IMR-90 (cell line): ENCODE data around the gene XPA. TPM values are rescaled to one million over a fixed set of nuclear protein-coding genes. Genes with fewer than 3 reads are reported as not detected.

Source experiments
- ATAC-seq: fragments of 200-7000 bp; cut with Tn5 transposase; 2 replicates; pipeline ENCODE4 v1.9.1; 2020; ENCODE audit warnings: low read depth, mild to moderate bottlenecking, moderate library complexity
- BruUV-seq: library from RNA; stranded (reverse); fragments of 400-500 nt; replicated peaks from 2 replicates; lab custom pipeline; 2021; lab: Mats Ljungman, UMichigan
- CTCF ChIA-PET: fragments of 300-600 bp; formaldehyde crosslinking; extraction: SDS; loops from one replicate; lab custom pipeline; 2021; ENCODE audit warnings: antibody characterized with exemption; lab: Yijun Ruan, JAX
- POLR2A ChIA-PET: fragments of 300-600 bp; sonication (Branson Sonifier 250); formaldehyde crosslinking; loops from one replicate; lab custom pipeline; 2022; ENCODE audit warnings: antibody characterized with exemption; ENCODE audit not compliant: unreplicated experiment; lab: Charles Lee
- DNase-seq: peaks from one replicate; pipeline ENCODE4 v3.0.0; 2013
- H2AFZ ChIP-seq: replicated peaks from 2 replicates; pipeline ENCODE3; 2013; ENCODE audit warnings: low read length, mild to moderate bottlenecking; ENCODE audit not compliant: poor library complexity
- H2AK5ac ChIP-seq: 2 replicates; pipeline ENCODE4 v1.6.1; 2013; ENCODE audit warnings: low read depth, low read length, inconsistent platforms
- H2AK9ac ChIP-seq: replicated peaks from 2 replicates; pipeline ENCODE3; 2013; ENCODE audit warnings: mild to moderate bottlenecking, low read depth, low read length, moderate library complexity; ENCODE audit not compliant: poor library complexity
- H2BK120ac ChIP-seq: 2 replicates; pipeline ENCODE4 v1.6.1; 2013; ENCODE audit warnings: low read depth, low read length, inconsistent platforms
- H2BK15ac ChIP-seq: 3 replicates; pipeline ENCODE4 v1.6.1; 2013; ENCODE audit warnings: low read depth, low read length, inconsistent platforms
- H2BK20ac ChIP-seq: 2 replicates; pipeline ENCODE4 v1.6.1; 2013; ENCODE audit warnings: low read depth, mild to moderate bottlenecking, inconsistent platforms, low read length, moderate library complexity
- H2BK5ac ChIP-seq: 2 replicates; pipeline ENCODE4 v1.6.1; 2013; ENCODE audit warnings: mild to moderate bottlenecking, low read depth, low read length, inconsistent platforms; ENCODE audit not compliant: poor library complexity, severe bottlenecking
- H3K14ac ChIP-seq: replicated peaks from 2 replicates; pipeline ENCODE4 v1.6.1; 2013; ENCODE audit warnings: low read depth, low read length, inconsistent platforms
- H3K18ac ChIP-seq: 2 replicates; pipeline ENCODE4 v1.6.1; 2013; ENCODE audit warnings: low read depth, low read length, control low read depth
- H3K23ac ChIP-seq: 2 replicates; pipeline ENCODE4 v1.6.1; 2013; ENCODE audit warnings: low read depth, low read length, inconsistent platforms
- H3K27ac ChIP-seq: 2 replicates; pipeline ENCODE4 v1.5.1; 2013; ENCODE audit warnings: mild to moderate bottlenecking, control low read depth, low read length; ENCODE audit not compliant: insufficient read depth
- H3K27me3 ChIP-seq: 2 replicates; pipeline ENCODE4 v1.6.1; 2013; ENCODE audit warnings: low read length; ENCODE audit not compliant: control insufficient read depth, insufficient read depth
- H3K36me3 ChIP-seq: 2 replicates; pipeline ENCODE4 v1.6.1; 2013; ENCODE audit warnings: low read length, mixed read lengths; ENCODE audit not compliant: control insufficient read depth, insufficient read depth
- H3K4ac ChIP-seq: 2 replicates; pipeline ENCODE4 v1.6.1; 2013; ENCODE audit warnings: low read depth, low read length, inconsistent platforms
- H3K4me1 ChIP-seq: 2 replicates; pipeline ENCODE4 v1.6.1; 2013; ENCODE audit warnings: low read length, mixed read lengths; ENCODE audit not compliant: control insufficient read depth, insufficient read depth
- H3K4me2 ChIP-seq: 2 replicates; pipeline ENCODE4 v1.6.1; 2013; ENCODE audit warnings: low read depth, mild to moderate bottlenecking, control low read depth, low read length, moderate library complexity
- H3K4me3 ChIP-seq: 2 replicates; pipeline ENCODE4 v1.5.1; 2013; ENCODE audit warnings: low read depth, mild to moderate bottlenecking, control low read depth, low read length, moderate library complexity; ENCODE audit not compliant: insufficient read depth
- H3K56ac ChIP-seq: 2 replicates; pipeline ENCODE4 v1.6.1; 2013; ENCODE audit warnings: low read length, inconsistent platforms; ENCODE audit not compliant: insufficient read depth; ENCODE audit errors: extremely low read depth
- H3K79me1 ChIP-seq, 2 experiments: 2 replicates each; pipeline ENCODE4 v1.6.1; 2013; ENCODE audit warnings: low read length in 2 of 2, inconsistent platforms in 1 of 2, low read depth in 1 of 2
- H3K9ac ChIP-seq: 2 replicates; pipeline ENCODE4 v1.6.1; 2013; ENCODE audit warnings: low read depth, low read length, control low read depth
- H3K9me1 ChIP-seq: 2 replicates; pipeline ENCODE4 v1.6.1; 2013; ENCODE audit warnings: low read length, inconsistent platforms; ENCODE audit not compliant: insufficient read depth
- H3K9me3 ChIP-seq: 2 replicates; pipeline ENCODE4 v1.6.1; 2013; ENCODE audit warnings: low read length; ENCODE audit not compliant: control insufficient read depth, insufficient read depth
- H4K20me1 ChIP-seq: 2 replicates; pipeline ENCODE4 v1.6.1; 2013; ENCODE audit warnings: low read length, inconsistent platforms; ENCODE audit not compliant: insufficient read depth
- H4K5ac ChIP-seq: 2 replicates; pipeline ENCODE4 v1.6.1; 2013; ENCODE audit warnings: mild to moderate bottlenecking, low read depth, low read length, control low read depth
- H4K8ac ChIP-seq, 2 experiments: 2 replicates each; pipeline ENCODE4 v1.6.1; 2013; ENCODE audit warnings: low read depth in 2 of 2, low read length in 2 of 2, control low read depth in 1 of 2, inconsistent platforms in 1 of 2
- H4K91ac ChIP-seq: 2 replicates; pipeline ENCODE4 v1.6.1; 2013; ENCODE audit warnings: low read depth, low read length, inconsistent platforms; ENCODE audit not compliant: insufficient read depth
- BHLHE40 ChIP-seq: fragments of 150-350 bp; IDR thresholded peaks from 2 replicates; pipeline ENCODE4 v1.6.1; 2016; ENCODE audit warnings: mild to moderate bottlenecking, low read depth, low read length
- CEBPB ChIP-seq: IDR thresholded peaks from 2 replicates; pipeline ENCODE4 v1.6.1; 2012; ENCODE audit warnings: low read depth, low read length, improper control_type of control experiment
- CHD1 ChIP-seq: IDR thresholded peaks from 2 replicates; pipeline ENCODE4 v1.6.1; 2012; ENCODE audit warnings: low read depth, low read length, improper control_type of control experiment
- ELK1 ChIP-seq: fragments of 150-350 bp; IDR thresholded peaks from 2 replicates; pipeline ENCODE4 v1.6.1; 2016; ENCODE audit warnings: low read depth, mild to moderate bottlenecking, low read length, moderate library complexity, borderline replicate concordance
- FOS ChIP-seq: fragments of 150-350 bp; IDR thresholded peaks from 2 replicates; pipeline ENCODE4 v1.6.1; 2016; ENCODE audit warnings: low read depth, low read length
- MAFK ChIP-seq: IDR thresholded peaks from 2 replicates; pipeline ENCODE4 v1.6.1; 2012; ENCODE audit warnings: low read depth, low read length, improper control_type of control experiment
- MXI1 ChIP-seq: IDR thresholded peaks from 2 replicates; pipeline ENCODE4 v1.6.1; 2012; ENCODE audit warnings: low read depth, mild to moderate bottlenecking, low read length, moderate library complexity, borderline replicate concordance
- NFE2L2 ChIP-seq: fragments of 150-350 bp; IDR thresholded peaks from 2 replicates; pipeline ENCODE4 v1.6.1; 2016; ENCODE audit warnings: low read depth, mild to moderate bottlenecking, low read length
- POLR2A ChIP-seq: IDR thresholded peaks from 2 replicates; pipeline ENCODE4 v1.6.1; 2012; ENCODE audit warnings: mild to moderate bottlenecking, low read depth, low read length
- RAD21 ChIP-seq: IDR thresholded peaks from 2 replicates; pipeline ENCODE4 v1.6.1; 2012; ENCODE audit warnings: low read length, improper control_type of control experiment
- RCOR1 ChIP-seq: IDR thresholded peaks from 2 replicates; pipeline ENCODE4 v1.6.1; 2012; ENCODE audit warnings: mild to moderate bottlenecking, low read length, improper control_type of control experiment; ENCODE audit not compliant: insufficient replicate concordance
- RFX5 ChIP-seq: IDR thresholded peaks from 2 replicates; pipeline ENCODE4 v1.8.0; 2012; ENCODE audit warnings: low read depth, mild to moderate bottlenecking, low read length, moderate library complexity
- SMC3 ChIP-seq: fragments of 150-350 bp; IDR thresholded peaks from 2 replicates; pipeline ENCODE4 v1.6.1; 2016; ENCODE audit warnings: low read depth, mild to moderate bottlenecking, antibody characterized with exemption, low read length, moderate library complexity
- USF2 ChIP-seq: fragments of 150-350 bp; IDR thresholded peaks from 2 replicates; pipeline ENCODE4 v1.6.1; 2017; ENCODE audit warnings: mild to moderate bottlenecking, antibody characterized with exemption, low read length, low read depth
- WGBS, 2 experiments: methylation state at CpG; one replicate each; pipeline versions ENCODE4 v1.1.5 to v1.1.7; 2013; ENCODE audit warnings: missing lambda C conversion rate in 2 of 2; ENCODE audit not compliant: insufficient read length in 1 of 2; ENCODE audit errors: extremely low coverage in 2 of 2; 5-methylcytosine and 5-hydroxymethylcytosine counted together
- dilution Hi-C: fragments of 300-500 bp; cut with HindIII; formaldehyde crosslinking; loops from one replicate; pipeline ENCODE4 v1.14.3; 2018; ENCODE audit warnings: low sequenced_read_pairs; ENCODE audit not compliant: unreplicated experiment
- in situ Hi-C: fragments of 300-500 bp; cut with MboI; formaldehyde crosslinking; loops from 3 replicates; pipeline ENCODE4 v1.14.3; 2019; ENCODE audit warnings: low sequenced_read_pairs, inconsistent platforms, mixed read lengths
- intact Hi-C: fragments of 100-400 bp; cut with micrococcal nuclease; formaldehyde crosslinking; loops from 2 replicates; pipeline ENCODE4 v1.10.0; 2022
- polyA plus RNA-seq, 3 experiments: library from polyadenylated mRNA; depleted of rRNA; stranded (reverse); fragments of >200 nt; gene quantifications; 2 replicates each; pipeline ENCODE4 v1.2.3, GENCODE V29; 2012; ENCODE audit warnings: low replicate concordance in 1 of 3
- total RNA-seq: library from RNA; depleted of rRNA; stranded (reverse); fragments of >200 nt; gene quantifications from 2 replicates; pipeline ENCODE4 v1.2.3, GENCODE V29; 2012

XPA gene
- total and polyA plus RNA-seq, 2 of the 4 experiments (the other 2 are of a cell fraction) = 1.4 to 2.2 TPM

- H3K27me3 ChIP-seq = peaks cover 33% of the 10 kb centered on the region
- POLR2A ChIA-PET = no interaction called here
- H3K4me3 ChIP-seq = no peak overlapping the region
- no peak overlapping the region for H4K91ac ChIP-seq
- intact Hi-C loops = no loop called here
- no peak overlapping the region for H3K9ac ChIP-seq
- H4K5ac ChIP-seq = no peak overlapping the region
- H3K9me1 ChIP-seq = no peaks in the 10 kb centered on the region; the same call in 1 of the 2 replicates
- no CpG with 5 or more reads among the region's 5 CpGs for WGBS, 2 experiments
- dilution Hi-C loops = no loop called here
- no peak overlapping the region for H2BK120ac ChIP-seq
- no peaks in the 10 kb centered on the region for H3K36me3 ChIP-seq
- TF ChIP-seq CEBPB (no peak), MAFK (no peak), RCOR1 (no peak), CHD1 (no peak), USF2 (no peak), MXI1 (no peak), ELK1 (no peak), POLR2A (no peak), SMC3 (no peak), FOS (no peak), BHLHE40 (no peak), RFX5 (no peak), NFE2L2 (no peak), RAD21 (no peak)
- H3K4me1 ChIP-seq = no peaks in the 10 kb centered on the region
- no peak overlapping the region for H2BK5ac ChIP-seq
- H3K9me3 ChIP-seq = 0 out of 2 replicates have a peak, but pooled peaks cover 2% of the 10 kb centered on the region
- no peaks in the 10 kb centered on the region for H4K20me1 ChIP-seq
- H3K4me2 ChIP-seq = no peak overlapping the region
- no peak overlapping the region for H2AK5ac ChIP-seq
- in situ Hi-C loops = no loop called here
- no peak for DNase-seq
- no peak overlapping the region for H3K18ac ChIP-seq
- no peak overlapping the region for H2BK20ac ChIP-seq
- no peak overlapping the region for H3K14ac ChIP-seq
- no peak overlapping the region for H2BK15ac ChIP-seq
- no peak overlapping the region for H2AK9ac ChIP-seq
- H3K79me1 ChIP-seq = no peaks in the 10 kb centered on the region
- H4K8ac ChIP-seq = no peak overlapping the region
- no peak overlapping the region for H2AFZ ChIP-seq
- no peak overlapping the region for H3K27ac ChIP-seq
- ATAC-seq = no peak
- H3K56ac ChIP-seq = no peak overlapping the region
- no peak overlapping the region for H3K23ac ChIP-seq
- H3K4ac ChIP-seq = no peak overlapping the region
- CTCF ChIA-PET = no interaction called here
- BruUV-seq = no TSS peak
Measured at GRCh38 chr9:97726716-97727115, 29.6 kb upstream of the XPA start.
